DND-41 (cell line): Measurements from ENCODE around the gene ARMC2.

Experiments
- CTCF ChIP-seq: IDR thresholded peaks from 2 replicates; pipeline ENCODE4 v1.5.1; 2012; ENCODE audit warnings: borderline replicate concordance, low read length, moderate library complexity, mild to moderate bottlenecking; ENCODE audit not compliant: poor library complexity, severe bottlenecking; ENCODE audit errors: extremely low read depth
- EZH2 ChIP-seq: IDR thresholded peaks from 3 replicates; pipeline ENCODE4 v1.6.1; 2012; ENCODE audit warnings: borderline replicate concordance, low read depth, mild to moderate bottlenecking, moderate library complexity, low read length, inconsistent platforms; ENCODE audit not compliant: severe bottlenecking

GRCh38 chr6:108985301-108985700 is 137.1 kb downstream of the ARMC2 start:
- TF ChIP-seq CTCF (no peak), EZH2 (no peak)
